ENCODE data around the gene NOSIP.

NOSIP gene

GRCh38 chr19:49573009-49573408 lies 7.3 kb downstream of the NOSIP start:
- DNase-seq (ENCODE audit: low read depth in 3 of 3) = no peak

GRCh38 chr19:49570997-49571676 lies 9.2 kb downstream of the NOSIP start:
- DNase-seq (ENCODE audit: low read depth in 3 of 3) = no peak

GRCh38 chr19:49570138-49570856 lies 10.1 kb downstream of the NOSIP start:
- DNase-seq (ENCODE audit: low read depth in 3 of 3) = peak in 1 of 3 experiments; percentile 61

GRCh38 chr19:49567861-49568441 lies 12.4 kb downstream of the NOSIP start:
- no peak for DNase-seq (ENCODE audit: low read depth in 3 of 3)

- no peak for DNase-seq (ENCODE audit: low read depth in 3 of 3)
These were observed 14.1 kb downstream of the NOSIP start for GRCh38 chr19:49566302-49566701.

- no peak for DNase-seq (ENCODE audit: low read depth in 3 of 3)
These were observed 15.1 kb downstream of the NOSIP start for GRCh38 chr19:49565261-49565660.

- DNase-seq (ENCODE audit: low read depth in 3 of 3) = no peak
These were observed 15.7 kb downstream of the NOSIP start for GRCh38 chr19:49564616-49565045.

GRCh38 chr19:49560358-49560900 lies 19.9 kb downstream of the NOSIP start:
- DNase-seq (ENCODE audit: low read depth in 3 of 3) = no peak

GRCh38 chr19:49559928-49560327 lies 20.4 kb downstream of the NOSIP start:
- DNase-seq (ENCODE audit: low read depth in 3 of 3) = no peak

- no peak for DNase-seq (ENCODE audit: low read depth in 3 of 3)
These were observed 20.9 kb downstream of the NOSIP start for GRCh38 chr19:49559443-49559842.

- DNase-seq (ENCODE audit: low read depth in 3 of 3) = no peak
These were observed 21.8 kb downstream of the NOSIP start for GRCh38 chr19:49558591-49558990.

- no peak for DNase-seq (ENCODE audit: low read depth in 3 of 3)
These were observed 22.6 kb downstream of the NOSIP start for GRCh38 chr19:49557641-49558325.

GRCh38 chr19:49556412-49557398 lies 23.7 kb downstream of the NOSIP start:
- no peak for DNase-seq (ENCODE audit: low read depth in 3 of 3)

GRCh38 chr19:49555600-49556411 lies 24.6 kb downstream of the NOSIP start:
- peak in 2 of 3 experiments; percentile 66 to 70 for DNase-seq (ENCODE audit: low read depth in 3 of 3)

- DNase-seq (ENCODE audit: low read depth in 3 of 3) = no peak
These were observed 25.6 kb downstream of the NOSIP start for GRCh38 chr19:49554701-49555181.

- peak in 1 of 3 experiments; percentile 51 for DNase-seq (ENCODE audit: low read depth in 3 of 3)
These were observed 26.7 kb downstream of the NOSIP start for GRCh38 chr19:49553451-49554271.

GRCh38 chr19:49552749-49553148 lies 27.6 kb downstream of the NOSIP start:
- no peak for DNase-seq (ENCODE audit: low read depth in 3 of 3)

GRCh38 chr19:49551531-49551930 lies 28.8 kb downstream of the NOSIP start:
- no peak for DNase-seq (ENCODE audit: low read depth in 3 of 3)

- no peak for DNase-seq (ENCODE audit: low read depth in 3 of 3)
These were observed 31.3 kb downstream of the NOSIP start for GRCh38 chr19:49549045-49549444.
